Measurements from ENCODE around the gene CES2.
A peak's percentile ranks its signal among the peaks of the same experiment; 100 is the strongest.

DNA sequence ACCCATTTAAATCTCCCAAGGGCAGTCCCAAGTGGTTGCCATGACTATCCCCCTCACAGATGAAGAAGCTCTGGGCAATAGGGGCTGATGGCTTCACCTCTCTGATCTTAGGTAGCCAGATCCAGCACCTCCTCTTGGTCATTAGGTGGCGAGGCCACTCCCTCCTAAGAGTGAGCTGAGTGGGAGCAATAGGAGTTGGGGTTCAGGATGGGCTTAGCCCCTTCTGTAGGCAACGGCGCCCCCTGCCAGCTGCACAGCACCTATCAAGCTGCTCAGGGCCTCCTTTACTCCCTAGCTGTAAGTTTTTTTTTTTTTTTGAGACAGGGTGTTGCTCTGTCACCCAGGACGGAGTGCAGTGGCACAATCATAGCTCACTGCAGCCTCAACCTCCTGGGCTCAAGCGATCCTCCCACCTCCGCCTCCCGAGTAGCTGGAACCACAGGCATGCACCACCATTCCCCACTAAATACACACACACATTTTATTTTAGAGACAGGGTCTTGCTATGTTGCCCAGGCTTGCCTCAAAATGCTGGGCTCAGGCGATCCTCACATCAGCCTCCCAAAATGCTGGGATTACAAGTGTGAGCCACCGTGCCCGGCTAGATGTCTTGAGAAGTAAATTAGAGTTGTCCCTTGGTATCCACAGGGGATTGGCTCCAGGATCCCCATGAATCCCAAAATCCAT is 6.5 kb upstream of the CES2 start:
- TF ChIP-seq, protein P1, sequence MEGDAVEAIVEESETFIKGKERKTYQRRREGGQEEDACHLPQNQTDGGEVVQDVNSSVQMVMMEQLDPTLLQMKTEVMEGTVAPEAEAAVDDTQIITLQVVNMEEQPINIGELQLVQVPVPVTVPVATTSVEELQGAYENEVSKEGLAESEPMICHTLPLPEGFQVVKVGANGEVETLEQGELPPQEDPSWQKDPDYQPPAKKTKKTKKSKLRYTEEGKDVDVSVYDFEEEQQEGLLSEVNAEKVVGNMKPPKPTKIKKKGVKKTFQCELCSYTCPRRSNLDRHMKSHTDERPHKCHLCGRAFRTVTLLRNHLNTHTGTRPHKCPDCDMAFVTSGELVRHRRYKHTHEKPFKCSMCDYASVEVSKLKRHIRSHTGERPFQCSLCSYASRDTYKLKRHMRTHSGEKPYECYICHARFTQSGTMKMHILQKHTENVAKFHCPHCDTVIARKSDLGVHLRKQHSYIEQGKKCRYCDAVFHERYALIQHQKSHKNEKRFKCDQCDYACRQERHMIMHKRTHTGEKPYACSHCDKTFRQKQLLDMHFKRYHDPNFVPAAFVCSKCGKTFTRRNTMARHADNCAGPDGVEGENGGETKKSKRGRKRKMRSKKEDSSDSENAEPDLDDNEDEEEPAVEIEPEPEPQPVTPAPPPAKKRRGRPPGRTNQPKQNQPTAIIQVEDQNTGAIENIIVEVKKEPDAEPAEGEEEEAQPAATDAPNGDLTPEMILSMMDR (IDR thresholded peaks at IDR 0.05 in 2 of 3, conservative IDR thresholded peaks at IDR 0.05 in 1 of 3; ENCODE audit: borderline replicate concordance in 1 of 3, insufficient read depth in 1 of 3, low read depth in 2 of 3, low read length in 2 of 3): peak in 2 of 3 experiments; percentile 57 to 61; a peak in 5 of 6 replicates
- no peak for TF ChIP-seq EZH2 (IDR thresholded peaks at IDR 0.05)

All from HCT116 (cell line).